Fibroblast of the aortic adventitia (primary cell): ENCODE data around the gene ABHD2. TPM values are rescaled to one million over a fixed set of nuclear protein-coding genes. Genes with fewer than 3 reads are reported as not detected.

Source experiments
- DNase-seq: peaks from one replicate; pipeline ENCODE4 v3.0.0-alpha.2; 2010; ENCODE audit warnings: low read depth
- H3K4me3 ChIP-seq: 2 replicates; pipeline ENCODE4 v1.5.1; 2011; ENCODE audit warnings: low read depth, mild to moderate bottlenecking, control low read depth, low read length, moderate library complexity
- total RNA-seq: library from RNA; depleted of rRNA; stranded (reverse); fragments of >200 nt; gene quantifications from 2 replicates; pipeline ENCODE4 v1.2.3, GENCODE V29; 2012; ENCODE audit warnings: low replicate concordance
- TF ChIP-seq, protein P1 (sequence below): IDR thresholded peaks from 2 replicates; pipeline ENCODE4 v1.5.1; 2011; ENCODE audit warnings: mild to moderate bottlenecking, low read length, control low read depth, inconsistent platforms; ENCODE audit not compliant: insufficient read depth

ABHD2 gene
- total RNA-seq, 1 donor, result 100 TPM

DNA sequence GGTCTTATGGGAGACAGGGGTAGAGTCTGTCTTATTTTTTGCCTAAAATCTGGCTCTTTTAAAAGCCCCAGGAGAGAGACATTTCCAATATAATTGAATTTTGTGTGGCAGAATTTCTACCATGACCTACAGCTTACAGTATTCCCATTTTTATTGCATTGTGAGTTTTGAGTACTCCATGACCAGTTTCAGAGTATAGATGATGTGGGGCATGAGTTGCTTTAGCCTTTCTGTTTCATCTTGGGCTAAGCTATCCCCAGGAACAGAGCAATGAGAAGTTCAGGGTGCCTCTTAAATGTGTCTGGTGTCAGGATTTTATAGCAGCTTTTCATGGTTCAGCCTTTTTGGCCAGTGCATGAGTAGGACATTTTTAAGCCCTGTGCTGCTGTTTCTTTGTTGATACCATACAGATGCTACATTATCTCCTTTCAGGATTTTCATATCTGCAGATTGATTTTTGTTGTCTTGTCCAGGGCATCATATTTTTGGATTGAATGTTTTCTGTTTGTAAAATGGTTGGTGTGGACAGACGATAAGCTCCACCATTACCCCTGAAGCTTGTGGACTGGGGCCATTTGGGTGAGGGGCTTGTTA is 3.5 kb downstream of the ABHD2 start:
- peak overlapping the region; percentile 32 for H3K4me3 ChIP-seq
- no peak for DNase-seq
- TF ChIP-seq, protein P1, sequence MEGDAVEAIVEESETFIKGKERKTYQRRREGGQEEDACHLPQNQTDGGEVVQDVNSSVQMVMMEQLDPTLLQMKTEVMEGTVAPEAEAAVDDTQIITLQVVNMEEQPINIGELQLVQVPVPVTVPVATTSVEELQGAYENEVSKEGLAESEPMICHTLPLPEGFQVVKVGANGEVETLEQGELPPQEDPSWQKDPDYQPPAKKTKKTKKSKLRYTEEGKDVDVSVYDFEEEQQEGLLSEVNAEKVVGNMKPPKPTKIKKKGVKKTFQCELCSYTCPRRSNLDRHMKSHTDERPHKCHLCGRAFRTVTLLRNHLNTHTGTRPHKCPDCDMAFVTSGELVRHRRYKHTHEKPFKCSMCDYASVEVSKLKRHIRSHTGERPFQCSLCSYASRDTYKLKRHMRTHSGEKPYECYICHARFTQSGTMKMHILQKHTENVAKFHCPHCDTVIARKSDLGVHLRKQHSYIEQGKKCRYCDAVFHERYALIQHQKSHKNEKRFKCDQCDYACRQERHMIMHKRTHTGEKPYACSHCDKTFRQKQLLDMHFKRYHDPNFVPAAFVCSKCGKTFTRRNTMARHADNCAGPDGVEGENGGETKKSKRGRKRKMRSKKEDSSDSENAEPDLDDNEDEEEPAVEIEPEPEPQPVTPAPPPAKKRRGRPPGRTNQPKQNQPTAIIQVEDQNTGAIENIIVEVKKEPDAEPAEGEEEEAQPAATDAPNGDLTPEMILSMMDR, result no peak

DNA sequence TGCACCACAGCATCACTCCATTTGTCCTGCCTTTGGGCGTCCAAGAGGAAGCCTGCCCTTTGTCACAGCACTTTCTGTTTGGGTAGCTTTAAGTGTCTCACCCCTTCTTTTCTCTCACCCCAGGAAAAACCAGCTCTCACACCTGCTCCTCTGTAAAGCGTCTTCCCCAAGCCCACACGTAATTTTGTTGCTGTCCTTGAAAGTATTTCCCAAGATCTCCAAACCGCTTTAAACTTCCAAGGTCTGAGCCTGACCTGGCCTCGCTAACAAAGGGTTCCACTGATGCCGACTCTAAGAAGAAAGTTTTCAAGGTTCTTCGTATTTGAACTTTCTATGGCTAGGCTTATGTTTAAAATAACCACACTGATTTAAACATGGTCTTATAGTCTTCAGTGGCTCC is 5.3 kb downstream of the ABHD2 start:
- no peak for DNase-seq
- TF ChIP-seq, protein P1, result no peak
- H3K4me3 ChIP-seq, result no peak overlapping the region

DNA sequence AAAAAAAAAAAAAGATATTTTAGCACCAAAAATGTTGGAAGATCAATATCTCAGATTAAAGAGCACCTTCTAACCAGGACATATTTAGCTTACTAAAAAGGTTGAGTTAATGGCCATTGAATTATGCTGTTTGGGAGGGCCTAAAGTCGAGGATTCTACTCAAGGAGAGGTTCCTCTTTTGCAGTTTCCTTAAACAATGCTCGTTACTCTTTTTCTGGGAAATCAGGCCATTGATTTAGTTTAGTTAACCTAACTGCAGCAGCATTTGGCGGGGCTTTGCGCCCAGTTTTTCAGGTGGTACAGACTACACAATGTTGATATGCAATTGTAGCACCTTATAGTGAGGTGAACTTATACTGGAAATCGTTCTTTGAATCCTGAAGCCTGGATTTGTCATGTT is 6.8 kb downstream of the ABHD2 start:
- TF ChIP-seq, protein P1, result no peak
- no peak for DNase-seq
- H3K4me3 ChIP-seq, result no peak overlapping the region

DNA sequence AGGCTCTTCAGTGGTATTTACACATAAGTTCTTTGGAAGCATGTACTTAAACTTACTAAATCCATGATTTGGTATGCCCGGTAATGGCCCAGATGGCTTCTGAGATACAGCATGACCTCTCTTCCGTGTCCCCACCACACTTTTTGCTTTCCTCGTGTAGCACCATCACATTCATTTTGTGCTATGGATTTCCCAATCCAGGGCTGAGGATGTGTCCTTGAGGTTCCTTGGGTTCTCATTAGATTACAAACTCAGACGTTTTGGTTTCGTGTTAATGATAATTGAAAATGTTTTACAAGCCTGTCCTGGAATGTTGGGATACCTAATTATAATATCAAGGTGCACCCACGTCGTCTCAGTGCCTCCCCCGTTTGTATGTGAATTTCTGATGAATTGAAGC is 7.3 kb downstream of the ABHD2 start:
- no peak for DNase-seq
- TF ChIP-seq, protein P1, result no peak
- no peak overlapping the region for H3K4me3 ChIP-seq

DNA sequence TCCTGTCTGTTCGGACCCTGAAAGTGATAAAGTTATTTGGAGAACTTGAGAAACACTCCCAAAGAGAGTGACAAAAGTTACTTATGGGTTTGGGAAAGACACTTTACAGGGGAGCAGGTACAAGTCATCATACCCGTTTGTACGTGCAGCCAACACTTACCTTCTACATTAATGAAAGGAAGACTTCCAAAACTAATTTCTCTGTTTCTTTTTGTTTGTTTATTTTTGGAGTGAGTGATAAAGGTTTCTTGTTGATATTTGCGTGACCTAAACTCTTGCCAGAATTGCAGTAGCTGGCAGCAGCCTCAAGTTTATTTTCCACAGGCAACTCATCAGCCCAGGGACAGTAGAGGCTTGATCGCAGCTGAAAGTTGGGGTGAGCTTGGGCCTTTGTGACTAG is 8.4 kb downstream of the ABHD2 start:
- TF ChIP-seq, protein P1, result no peak
- no peak overlapping the region for H3K4me3 ChIP-seq
- DNase-seq, result no peak

DNA sequence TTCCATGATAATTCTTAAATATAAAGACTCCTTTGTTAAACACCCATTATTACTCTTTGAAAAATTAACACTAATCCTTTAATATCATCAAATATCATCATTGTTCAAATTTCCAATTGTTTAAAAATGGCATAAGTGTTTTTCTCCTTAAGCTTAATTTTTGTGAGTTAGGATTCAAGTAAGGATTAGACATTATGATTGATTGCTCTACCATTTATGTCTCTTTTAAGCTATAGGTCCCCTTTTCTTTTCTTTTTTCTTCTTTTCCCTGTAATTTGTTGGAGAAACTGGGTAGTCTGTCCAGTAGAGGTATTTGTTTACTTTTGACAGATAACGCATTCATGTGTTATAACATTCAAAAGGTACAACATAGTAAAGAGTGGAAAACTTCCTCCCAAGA is 9.1 kb downstream of the ABHD2 start:
- no peak overlapping the region for H3K4me3 ChIP-seq
- DNase-seq, result no peak
- TF ChIP-seq, protein P1, result no peak

DNA sequence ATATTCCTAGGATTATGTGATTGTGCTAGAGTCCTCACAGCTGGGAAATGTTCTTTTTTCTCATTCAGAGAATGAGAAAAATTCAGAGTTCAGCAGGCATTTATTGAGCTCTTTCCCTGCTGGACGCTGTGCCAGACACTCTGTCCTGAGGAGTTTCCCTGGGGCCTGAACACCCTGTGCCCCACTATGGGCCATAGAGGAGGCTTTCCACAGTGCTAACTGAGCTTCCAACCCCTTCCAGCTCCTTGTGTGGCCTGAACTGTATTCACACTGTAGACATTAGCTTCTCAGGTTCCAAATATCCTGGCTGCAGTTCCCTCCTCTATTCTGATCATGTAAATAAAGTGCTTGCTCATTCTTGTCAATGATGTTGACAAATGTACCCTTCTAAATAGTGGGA is 10.0 kb downstream of the ABHD2 start:
- H3K4me3 ChIP-seq, result no peak overlapping the region
- no peak for DNase-seq
- TF ChIP-seq, protein P1, result no peak
